HK-2 (cell line): Measurements from ENCODE around the gene IDI2.
"Not testable (repeated sequence)": the region's sequence is repeated elsewhere in the genome, so short reads cannot be mapped to it uniquely, and the experiment has no call there.

Source experiments
- DNase-seq: peaks from one replicate; pipeline ENCODE4 v3.0.0-alpha.2; 2018; ENCODE audit not compliant: unreplicated experiment

Gene IDI2

GRCh38 chr10:1047937-1048336 lies 22.3 kb upstream of the IDI2 start:
- no peak for DNase-seq

- DNase-seq: no peak
These were observed 19.8 kb upstream of the IDI2 start for GRCh38 chr10:1045415-1045814.

- DNase-seq: no peak
These were observed 19.3 kb upstream of the IDI2 start for GRCh38 chr10:1044964-1045363.

GRCh38 chr10:1044146-1044545 lies 18.5 kb upstream of the IDI2 start:
- DNase-seq: no peak

- no peak for DNase-seq
These were observed 17.9 kb upstream of the IDI2 start for GRCh38 chr10:1043532-1043995.

GRCh38 chr10:1041514-1041913 lies 15.9 kb upstream of the IDI2 start:
- DNase-seq: no peak

- DNase-seq: no peak
These were observed 14.5 kb upstream of the IDI2 start for GRCh38 chr10:1040133-1040532.

- DNase-seq: not testable (repeated sequence)
These were observed 13.1 kb upstream of the IDI2 start for GRCh38 chr10:1038769-1039168.

- DNase-seq: no peak
These were observed 11.4 kb upstream of the IDI2 start for GRCh38 chr10:1037098-1037497.

GRCh38 chr10:1036341-1036791 lies 10.7 kb upstream of the IDI2 start:
- DNase-seq: no peak

GRCh38 chr10:1035201-1035600 lies 9.5 kb upstream of the IDI2 start:
- DNase-seq: no peak

- DNase-seq: no peak
These were observed 9.1 kb upstream of the IDI2 start for GRCh38 chr10:1034758-1035157.

- DNase-seq: no peak
These were observed 7.9 kb upstream of the IDI2 start for GRCh38 chr10:1033601-1034000.

- no peak for DNase-seq
These were observed 4.2 kb upstream of the IDI2 start for GRCh38 chr10:1029838-1030237.

- no peak for DNase-seq
These were observed 919 bp upstream of the IDI2 start for GRCh38 chr10:1026578-1026977.

- no peak for DNase-seq
These were observed 1.6 kb downstream of the IDI2 start for GRCh38 chr10:1024103-1024502.

- no peak for DNase-seq
These were observed 3.2 kb downstream of the IDI2 start for GRCh38 chr10:1022413-1022812.

GRCh38 chr10:1020958-1021357 lies 4.7 kb downstream of the IDI2 start:
- DNase-seq: no peak

GRCh38 chr10:1020460-1020859 lies 5.2 kb downstream of the IDI2 start:
- no peak for DNase-seq

- DNase-seq: no peak
These were observed 6.3 kb downstream of the IDI2 start for GRCh38 chr10:1019362-1019761.

GRCh38 chr10:1015688-1016087 lies 10.0 kb downstream of the IDI2 start:
- DNase-seq: no peak

- no peak for DNase-seq
These were observed 14.0 kb downstream of the IDI2 start for GRCh38 chr10:1011696-1012095.

- no peak for DNase-seq
These were observed 15.0 kb downstream of the IDI2 start for GRCh38 chr10:1010703-1011102.

- not testable (repeated sequence) for DNase-seq
These were observed 15.7 kb downstream of the IDI2 start for GRCh38 chr10:1009947-1010346.

GRCh38 chr10:1009071-1009494 lies 16.6 kb downstream of the IDI2 start:
- no peak for DNase-seq
